ENCODE data around the gene MYO16. TPM values are rescaled to one million over a fixed set of nuclear protein-coding genes. Genes with fewer than 3 reads are reported as not detected.

The MYO16 gene
- total RNA-seq, 1 donor from 2014 or later = not detected

GRCh38 chr13:109010912-109011311, 381.5 kb downstream of the MYO16 start:
- H3K4me3 ChIP-seq = no peak overlapping the region
- no peaks in the 10 kb centered on the region for H3K4me1 ChIP-seq

GRCh38 chr13:109012115-109012514, 382.7 kb downstream of the MYO16 start:
- Histone ChIP-seq H3K27ac (no peak overlapping the region), H3K27me3 (no peaks in the 10 kb centered on the region), H3K9me3 (no peaks in the 10 kb centered on the region), H3K4me3 (no peak overlapping the region), H3K36me3 (no peaks in the 10 kb centered on the region), H3K4me1 (no peaks in the 10 kb centered on the region)
- DNase-seq (ENCODE audit: low spot score in 2 of 2) = no peak
- intact Hi-C loops (cut with DNase I) = no loop called here
- TF ChIP-seq CTCF (IDR thresholded peaks at IDR 0.05) = no peak

More at GRCh38 chr13:109010912-109011311, 381.5 kb downstream of the MYO16 start:
- Histone ChIP-seq H3K36me3 (no peaks in the 10 kb centered on the region), H3K9me3 (no peaks in the 10 kb centered on the region), H3K27ac (no peak overlapping the region), H3K27me3 (no peaks in the 10 kb centered on the region)
- intact Hi-C loops (cut with DNase I) = no loop called here
- no peak for TF ChIP-seq CTCF (IDR thresholded peaks at IDR 0.05)
- no peak for DNase-seq (ENCODE audit: low spot score in 2 of 2)

- Histone ChIP-seq H3K27me3 (no peaks in the 10 kb centered on the region), H3K4me1 (no peaks in the 10 kb centered on the region), H3K36me3 (no peaks in the 10 kb centered on the region), H3K4me3 (no peak overlapping the region), H3K9me3 (no peaks in the 10 kb centered on the region), H3K27ac (no peak overlapping the region)
- TF ChIP-seq CTCF (IDR thresholded peaks at IDR 0.05) = no peak
- intact Hi-C loops (cut with DNase I) = no loop called here
- DNase-seq (ENCODE audit: low spot score in 2 of 2) = no peak
Observed at GRCh38 chr13:109021558-109021957, 392.1 kb downstream of the MYO16 start.

GRCh38 chr13:109024611-109025010, 395.2 kb downstream of the MYO16 start:
- DNase-seq (ENCODE audit: low spot score in 2 of 2) = no peak
- H3K27ac ChIP-seq = no peak overlapping the region
- no peaks in the 10 kb centered on the region for H3K27me3 ChIP-seq
- intact Hi-C loops (cut with DNase I) = no loop called here
- no peak for TF ChIP-seq CTCF (IDR thresholded peaks at IDR 0.05)
- no peak overlapping the region for H3K4me3 ChIP-seq
- no peaks in the 10 kb centered on the region for H3K36me3 ChIP-seq
- H3K4me1 ChIP-seq = no peaks in the 10 kb centered on the region
- H3K9me3 ChIP-seq = no peaks in the 10 kb centered on the region

GRCh38 chr13:109026266-109026665, 396.9 kb downstream of the MYO16 start:
- Histone ChIP-seq H3K4me1 (no peaks in the 10 kb centered on the region), H3K4me3 (no peak overlapping the region), H3K27ac (no peak overlapping the region), H3K36me3 (no peaks in the 10 kb centered on the region), H3K9me3 (no peaks in the 10 kb centered on the region), H3K27me3 (no peaks in the 10 kb centered on the region)
- no peak for TF ChIP-seq CTCF (IDR thresholded peaks at IDR 0.05)
- no peak for DNase-seq (ENCODE audit: low spot score in 2 of 2)
- intact Hi-C loops (cut with DNase I) = no loop called here

GRCh38 chr13:109028624-109029023, 399.2 kb downstream of the MYO16 start:
- no peak overlapping the region for H3K27ac ChIP-seq
- no peak overlapping the region for H3K4me3 ChIP-seq
- DNase-seq (ENCODE audit: low spot score in 2 of 2) = no peak
- no peaks in the 10 kb centered on the region for H3K36me3 ChIP-seq
- no peaks in the 10 kb centered on the region for H3K4me1 ChIP-seq
- intact Hi-C loops (cut with DNase I) = no loop called here
- H3K9me3 ChIP-seq = no peaks in the 10 kb centered on the region
- TF ChIP-seq CTCF (IDR thresholded peaks at IDR 0.05) = no peak
- no peaks in the 10 kb centered on the region for H3K27me3 ChIP-seq

Measured in ascending aorta (tissue), 2 donors.